ENCODE data around the gene TTLL11.

The TTLL11 gene, protein sequence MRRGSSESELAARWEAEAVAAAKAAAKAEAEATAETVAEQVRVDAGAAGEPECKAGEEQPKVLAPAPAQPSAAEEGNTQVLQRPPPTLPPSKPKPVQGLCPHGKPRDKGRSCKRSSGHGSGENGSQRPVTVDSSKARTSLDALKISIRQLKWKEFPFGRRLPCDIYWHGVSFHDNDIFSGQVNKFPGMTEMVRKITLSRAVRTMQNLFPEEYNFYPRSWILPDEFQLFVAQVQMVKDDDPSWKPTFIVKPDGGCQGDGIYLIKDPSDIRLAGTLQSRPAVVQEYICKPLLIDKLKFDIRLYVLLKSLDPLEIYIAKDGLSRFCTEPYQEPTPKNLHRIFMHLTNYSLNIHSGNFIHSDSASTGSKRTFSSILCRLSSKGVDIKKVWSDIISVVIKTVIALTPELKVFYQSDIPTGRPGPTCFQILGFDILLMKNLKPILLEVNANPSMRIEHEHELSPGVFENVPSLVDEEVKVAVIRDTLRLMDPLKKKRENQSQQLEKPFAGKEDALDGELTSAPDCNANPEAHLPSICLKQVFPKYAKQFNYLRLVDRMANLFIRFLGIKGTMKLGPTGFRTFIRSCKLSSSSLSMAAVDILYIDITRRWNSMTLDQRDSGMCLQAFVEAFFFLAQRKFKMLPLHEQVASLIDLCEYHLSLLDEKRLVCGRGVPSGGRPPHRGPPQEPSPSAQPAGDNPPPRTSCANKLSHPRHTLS

DNA sequence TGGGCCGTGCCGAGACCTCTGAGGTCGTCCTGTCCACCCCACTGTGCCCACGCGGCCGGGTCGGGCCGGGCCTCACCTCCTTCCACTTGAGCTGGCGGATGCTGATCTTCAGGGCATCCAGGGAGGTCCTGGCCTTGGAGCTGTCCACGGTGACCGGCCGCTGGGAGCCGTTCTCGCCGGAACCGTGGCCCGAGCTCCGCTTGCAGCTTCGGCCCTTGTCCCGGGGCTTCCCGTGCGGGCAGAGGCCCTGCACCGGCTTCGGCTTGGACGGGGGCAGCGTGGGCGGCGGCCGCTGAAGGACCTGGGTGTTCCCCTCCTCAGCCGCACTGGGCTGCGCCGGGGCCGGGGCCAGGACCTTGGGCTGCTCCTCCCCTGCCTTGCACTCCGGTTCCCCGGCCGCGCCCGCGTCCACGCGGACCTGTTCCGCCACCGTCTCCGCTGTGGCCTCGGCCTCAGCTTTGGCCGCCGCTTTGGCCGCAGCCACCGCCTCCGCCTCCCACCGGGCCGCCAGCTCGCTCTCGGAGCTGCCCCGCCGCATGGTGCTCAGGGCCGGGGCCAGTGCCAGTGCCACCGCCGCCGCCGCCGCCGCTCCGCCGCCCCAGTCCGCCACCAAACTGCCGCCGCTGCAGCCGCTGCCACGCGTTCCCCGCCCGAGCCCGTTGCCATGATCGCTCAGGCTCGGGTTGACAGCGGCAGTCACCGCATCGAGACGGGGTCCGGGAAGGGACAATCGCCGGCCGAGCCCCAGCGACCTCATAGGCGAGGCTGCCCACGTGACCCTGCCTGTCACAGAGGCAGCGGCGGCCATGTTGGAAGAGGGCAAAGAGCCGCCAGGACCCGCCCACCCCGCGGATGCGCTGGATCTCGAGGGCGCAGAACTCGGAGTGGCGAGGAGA, at the start of gene TTLL11:
Gene TTLL11 (minus strand): TSS at position 698 of the 896 bp plus-strand sequence. CDS start 160 bp downstream, at position 538.
- H3K4me3 ChIP-seq (replicated peaks; ENCODE audit: low read depth, low read length): peak within 1 kb of the TSS; percentile 86
- TF ChIP-seq, protein P1, sequence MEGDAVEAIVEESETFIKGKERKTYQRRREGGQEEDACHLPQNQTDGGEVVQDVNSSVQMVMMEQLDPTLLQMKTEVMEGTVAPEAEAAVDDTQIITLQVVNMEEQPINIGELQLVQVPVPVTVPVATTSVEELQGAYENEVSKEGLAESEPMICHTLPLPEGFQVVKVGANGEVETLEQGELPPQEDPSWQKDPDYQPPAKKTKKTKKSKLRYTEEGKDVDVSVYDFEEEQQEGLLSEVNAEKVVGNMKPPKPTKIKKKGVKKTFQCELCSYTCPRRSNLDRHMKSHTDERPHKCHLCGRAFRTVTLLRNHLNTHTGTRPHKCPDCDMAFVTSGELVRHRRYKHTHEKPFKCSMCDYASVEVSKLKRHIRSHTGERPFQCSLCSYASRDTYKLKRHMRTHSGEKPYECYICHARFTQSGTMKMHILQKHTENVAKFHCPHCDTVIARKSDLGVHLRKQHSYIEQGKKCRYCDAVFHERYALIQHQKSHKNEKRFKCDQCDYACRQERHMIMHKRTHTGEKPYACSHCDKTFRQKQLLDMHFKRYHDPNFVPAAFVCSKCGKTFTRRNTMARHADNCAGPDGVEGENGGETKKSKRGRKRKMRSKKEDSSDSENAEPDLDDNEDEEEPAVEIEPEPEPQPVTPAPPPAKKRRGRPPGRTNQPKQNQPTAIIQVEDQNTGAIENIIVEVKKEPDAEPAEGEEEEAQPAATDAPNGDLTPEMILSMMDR (IDR thresholded peaks at IDR 0.05; ENCODE audit: insufficient read depth, low read length, poor library complexity, severe bottlenecking): no peak
- H3K27me3 ChIP-seq (replicated peaks; ENCODE audit: control insufficient read depth, insufficient read depth, low read length): no peaks in the 10 kb centered on the region
- H3K36me3 ChIP-seq (ENCODE audit: control insufficient read depth, insufficient read depth, low read length): peaks cover 2% of the 10 kb centered on the region; the same call in 1 of the 2 replicates
- DNase-seq (ENCODE audit: extremely low read depth, insufficient read length): peak; percentile 93

DNA sequence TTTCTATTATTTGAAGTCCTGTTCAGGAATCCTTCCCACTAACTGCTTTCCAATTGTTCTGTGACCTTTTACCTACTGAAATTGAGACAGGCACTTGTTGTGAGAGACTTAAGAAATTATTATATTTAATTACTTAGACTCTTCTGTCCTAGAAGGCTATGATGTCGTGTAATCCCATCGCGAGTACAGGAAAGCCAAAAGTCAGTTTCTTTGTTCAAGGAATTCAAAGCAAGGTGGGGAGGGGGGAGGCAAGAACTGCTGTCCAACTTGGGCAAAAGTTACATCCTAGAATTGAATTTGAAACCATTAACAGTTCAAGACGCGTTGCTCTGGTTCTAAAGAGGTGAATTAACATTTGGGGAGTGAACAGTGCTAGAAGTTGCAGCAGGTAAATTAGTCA, 48.6 kb upstream of the TTLL11 start:
- no peak overlapping the region for H3K4me3 ChIP-seq (replicated peaks; ENCODE audit: low read depth, low read length)
- peaks cover 11% of the 10 kb centered on the region for H3K36me3 ChIP-seq (ENCODE audit: control insufficient read depth, insufficient read depth, low read length)
- H3K27me3 ChIP-seq (replicated peaks; ENCODE audit: control insufficient read depth, insufficient read depth, low read length): no peaks in the 10 kb centered on the region
- TF ChIP-seq, protein P1 (IDR thresholded peaks at IDR 0.05; ENCODE audit: insufficient read depth, low read length, poor library complexity, severe bottlenecking): no peak
- no peak for DNase-seq (ENCODE audit: extremely low read depth, insufficient read length)

DNA sequence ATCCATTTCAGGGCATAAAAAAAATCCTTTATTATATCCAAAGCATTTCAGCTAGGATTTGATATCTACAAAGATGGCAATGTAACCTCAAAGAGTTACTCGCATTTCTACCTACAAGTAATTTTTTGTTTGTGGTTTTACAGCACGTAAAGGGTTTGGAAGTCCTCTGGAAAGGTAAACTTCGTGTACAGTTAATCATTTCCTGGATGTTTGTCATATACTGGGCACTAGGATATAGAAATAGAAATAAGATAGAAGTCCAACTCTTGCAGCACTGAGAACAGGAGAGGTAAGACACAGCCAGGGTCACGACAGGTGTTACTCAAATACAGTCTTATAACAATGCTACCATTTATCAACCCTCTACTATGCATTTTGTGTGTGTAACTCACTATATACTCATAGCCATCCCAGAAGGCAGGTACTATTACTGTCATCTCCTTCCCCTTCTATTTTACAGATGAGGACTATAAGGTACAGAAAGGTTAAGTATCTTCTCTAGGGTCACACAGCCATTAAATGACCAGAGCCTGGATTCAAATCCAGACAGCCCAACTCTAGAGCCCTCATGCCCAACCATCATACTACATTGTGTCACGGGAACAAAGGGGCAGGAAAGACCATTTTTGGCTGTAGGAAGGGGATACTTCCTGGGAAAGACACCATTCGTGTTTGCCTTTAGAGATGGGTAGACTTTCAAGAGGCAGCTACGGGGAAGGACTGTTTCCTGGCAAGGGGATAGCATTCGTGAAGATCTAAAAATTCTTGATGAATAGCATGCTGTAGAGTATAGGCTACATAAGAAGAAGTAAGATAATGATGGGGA, 47.5 kb upstream of the TTLL11 start:
- DNase-seq (ENCODE audit: extremely low read depth, insufficient read length): no peak

DNA sequence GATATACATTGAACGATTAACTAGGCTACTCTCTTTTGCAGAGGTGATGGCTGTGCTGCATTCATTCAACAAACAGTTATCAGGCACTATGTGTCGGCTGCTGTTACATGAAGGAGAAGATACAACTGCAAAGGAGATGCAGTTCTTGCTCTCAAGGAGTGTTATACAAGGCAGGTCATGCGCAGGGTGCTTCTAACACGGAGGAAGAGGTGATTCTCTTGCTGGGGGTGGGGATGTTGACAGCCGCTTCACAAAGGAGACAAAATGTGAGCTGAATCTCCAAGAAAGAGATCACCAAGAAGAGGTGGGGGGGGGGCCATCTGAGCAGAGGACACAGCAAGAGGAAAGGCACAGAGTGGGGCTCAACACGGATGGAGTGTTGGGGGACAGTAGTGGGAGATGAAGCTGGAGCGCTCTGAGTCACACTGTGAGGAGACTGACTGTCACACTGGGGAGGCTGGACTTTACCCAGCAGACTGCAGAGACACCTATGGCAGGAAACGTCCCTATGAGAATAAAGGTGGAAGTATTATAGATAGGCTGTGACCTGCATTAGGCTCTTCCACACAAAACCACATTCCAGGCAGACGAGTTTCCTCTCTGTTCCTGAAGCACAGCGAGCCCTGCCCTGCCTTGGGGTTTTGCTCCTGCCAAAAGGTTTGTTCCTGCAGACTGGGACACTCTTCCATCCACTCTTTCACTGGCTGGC, 45.6 kb upstream of the TTLL11 start:
- no peak overlapping the region for H3K4me3 ChIP-seq (replicated peaks; ENCODE audit: low read depth, low read length)
- TF ChIP-seq, protein P1 (IDR thresholded peaks at IDR 0.05; ENCODE audit: insufficient read depth, low read length, poor library complexity, severe bottlenecking): no peak
- H3K27me3 ChIP-seq (replicated peaks; ENCODE audit: control insufficient read depth, insufficient read depth, low read length): no peaks in the 10 kb centered on the region
- no peak for DNase-seq (ENCODE audit: extremely low read depth, insufficient read length)
- H3K36me3 ChIP-seq (ENCODE audit: control insufficient read depth, insufficient read depth, low read length): peaks cover 7% of the 10 kb centered on the region

More for the DNA sequence above, 47.5 kb upstream of the TTLL11 start:
- TF ChIP-seq, protein P1 (IDR thresholded peaks at IDR 0.05; ENCODE audit: insufficient read depth, low read length, poor library complexity, severe bottlenecking): no peak
- Histone ChIP-seq H3K27me3 (replicated peaks; ENCODE audit: control insufficient read depth, insufficient read depth, low read length) (no peaks in the 10 kb centered on the region), H3K4me3 (replicated peaks; ENCODE audit: low read depth, low read length) (no peak overlapping the region), H3K36me3 (ENCODE audit: control insufficient read depth, insufficient read depth, low read length) (peaks cover 11% of the 10 kb centered on the region)
